ENCODE results near the gene IL26.

IL26 gene

GRCh38 chr12:68225576-68226476 lies at the start of gene IL26:
TSS of gene IL26 (minus strand) at chr12:68225810. CDS start at chr12:68225756, 54 bp downstream.
- DNase-seq = no peak

GRCh38 chr12:68272732-68273131 lies 47.1 kb upstream of the IL26 start:
- no peak for DNase-seq

GRCh38 chr12:68271346-68271745 lies 45.7 kb upstream of the IL26 start:
- DNase-seq = no peak

- DNase-seq = no peak
Measured at GRCh38 chr12:68270358-68270757, 44.7 kb upstream of the IL26 start.

- no peak for DNase-seq
Measured at GRCh38 chr12:68269779-68270178, 44.2 kb upstream of the IL26 start.

- no peak for DNase-seq
Measured at GRCh38 chr12:68268967-68269366, 43.4 kb upstream of the IL26 start.

- no peak for DNase-seq
Measured at GRCh38 chr12:68267892-68268396, 42.3 kb upstream of the IL26 start.

GRCh38 chr12:68264857-68265256 lies 39.2 kb upstream of the IL26 start:
- DNase-seq = no peak

- DNase-seq = no peak
Measured at GRCh38 chr12:68264158-68264855, 38.7 kb upstream of the IL26 start.

- no peak for DNase-seq
Measured at GRCh38 chr12:68263366-68263765, 37.8 kb upstream of the IL26 start.

GRCh38 chr12:68261896-68262295 lies 36.3 kb upstream of the IL26 start:
- no peak for DNase-seq

- no peak for DNase-seq
Measured at GRCh38 chr12:68260153-68260552, 34.5 kb upstream of the IL26 start.

GRCh38 chr12:68259318-68259940 lies 33.8 kb upstream of the IL26 start:
- no peak for DNase-seq

GRCh38 chr12:68253504-68253903 lies 27.9 kb upstream of the IL26 start, which contains the start of gene IL22:
TSS of gene IL22 (minus strand) at chr12:68253604. CDS start at chr12:68253448, 156 bp downstream.
- no peak for DNase-seq

- no peak for DNase-seq
Measured at GRCh38 chr12:68252077-68252476, 26.5 kb upstream of the IL26 start.

- no peak for DNase-seq
Measured at GRCh38 chr12:68250454-68250853, 24.8 kb upstream of the IL26 start.

- no peak for DNase-seq
Measured at GRCh38 chr12:68247785-68248184, 22.2 kb upstream of the IL26 start.

GRCh38 chr12:68246350-68246749 lies 20.7 kb upstream of the IL26 start:
- DNase-seq = no peak

- DNase-seq = peak; percentile 56
Measured at GRCh38 chr12:68245180-68246021, 19.8 kb upstream of the IL26 start.

- DNase-seq = no peak
Measured at GRCh38 chr12:68242777-68243176, 17.2 kb upstream of the IL26 start.

GRCh38 chr12:68240975-68241374 lies 15.4 kb upstream of the IL26 start:
- no peak for DNase-seq

GRCh38 chr12:68240079-68240478 lies 14.5 kb upstream of the IL26 start:
- DNase-seq = no peak
